Measurements from ENCODE around the gene TRMT44. TPM values are rescaled to one million over a fixed set of nuclear protein-coding genes. Genes with fewer than 3 reads are reported as not detected.

Gene TRMT44
- polyA plus RNA-seq, 3 donors, result 4.9 to 7.5 (median 6.6) TPM

- Histone ChIP-seq H3K4me3 (replicated peaks in 1 of 3; ENCODE audit: low read depth in 2 of 3, low read length in 3 of 3) (no peak overlapping the region), H3K27me3 (ENCODE audit: control insufficient read depth in 2 of 2, insufficient read depth in 2 of 2, low read length in 2 of 2) (no peaks in the 10 kb centered on the region), H3K4me1 (ENCODE audit: control insufficient read depth in 1 of 2, insufficient read depth in 2 of 2, low read length in 2 of 2) (no peaks in the 10 kb centered on the region), H2AFZ (ENCODE audit: insufficient read depth, low read depth, low read length, poor library complexity, severe bottlenecking) (no peak overlapping the region), H3K9ac (ENCODE audit: insufficient read depth, low read length, poor library complexity, severe bottlenecking) (no peak overlapping the region), H3K4me2 (replicated peaks; ENCODE audit: extremely low read depth, low read length, poor library complexity, severe bottlenecking) (no peak overlapping the region), H3K9me3 (replicated peaks in 1 of 2; ENCODE audit: control insufficient read depth in 1 of 2, insufficient read depth in 1 of 2, low read length in 2 of 2) (no peaks in the 10 kb centered on the region), H4K20me1 (ENCODE audit: insufficient read depth, low read length) (no peaks in the 10 kb centered on the region), H3K36me3 (replicated peaks in 1 of 2; ENCODE audit: control insufficient read depth in 1 of 2, insufficient read depth in 2 of 2, low read length in 2 of 2) (peaks cover 42 to 89% of the 10 kb centered on the region in 2 donors), H3K79me2 (ENCODE audit: insufficient read depth, low read length) (no peaks in the 10 kb centered on the region), H3K27ac (ENCODE audit: low read depth in 1 of 2, low read length in 2 of 2) (no peak overlapping the region)
- 97% methylated on average over 18 of the region's 18 CpGs for WGBS (ENCODE audit: insufficient coverage)
- no peak for TF ChIP-seq CTCF (IDR thresholded peaks at IDR 0.05)
- no peak overlapping the region for H3K27ac Mint-ChIP-seq
- H3K9me3 Mint-ChIP-seq, result peaks cover 0 to 2% (median 0%) of the 10 kb centered on the region in 7 donors
- H3K4me3 Mint-ChIP-seq, result no peak overlapping the region
- no peaks in the 10 kb centered on the region for H3K4me1 Mint-ChIP-seq
- peaks cover 59 to 75% of the 10 kb centered on the region in 2 donors for H3K36me3 Mint-ChIP-seq
- intact Hi-C loops (cut with micrococcal nuclease), result no loop called here
- peaks cover 0 to 4% (median 2%) of the 10 kb centered on the region in 3 donors for H3K27me3 Mint-ChIP-seq (ENCODE audit: low read depth in 3 of 3)
- no peak for DNase-seq
These were observed 26.4 kb downstream of the TRMT44 start for GRCh38 chr4:8467016-8467415.

- WGBS (ENCODE audit: insufficient coverage), result 52% methylated on average over 21 of the region's 21 CpGs
- Histone ChIP-seq H3K9ac (ENCODE audit: insufficient read depth, low read length, poor library complexity, severe bottlenecking) (no peak overlapping the region), H3K79me2 (ENCODE audit: insufficient read depth, low read length) (no peaks in the 10 kb centered on the region), H3K4me1 (ENCODE audit: control insufficient read depth in 1 of 2, insufficient read depth in 2 of 2, low read length in 2 of 2) (no peaks in the 10 kb centered on the region), H3K27ac (ENCODE audit: low read depth in 1 of 2, low read length in 2 of 2) (no peak overlapping the region), H4K20me1 (ENCODE audit: insufficient read depth, low read length) (no peaks in the 10 kb centered on the region), H3K36me3 (replicated peaks in 1 of 2; ENCODE audit: control insufficient read depth in 1 of 2, insufficient read depth in 2 of 2, low read length in 2 of 2) (peaks cover 42 to 76% of the 10 kb centered on the region in 2 donors), H3K4me3 (replicated peaks in 1 of 3; ENCODE audit: low read depth in 2 of 3, low read length in 3 of 3) (no peak overlapping the region), H2AFZ (ENCODE audit: insufficient read depth, low read depth, low read length, poor library complexity, severe bottlenecking) (no peak overlapping the region), H3K9me3 (replicated peaks in 1 of 2; ENCODE audit: control insufficient read depth in 1 of 2, insufficient read depth in 1 of 2, low read length in 2 of 2) (no peaks in the 10 kb centered on the region), H3K27me3 (ENCODE audit: control insufficient read depth in 2 of 2, insufficient read depth in 2 of 2, low read length in 2 of 2) (no peaks in the 10 kb centered on the region), H3K4me2 (replicated peaks; ENCODE audit: extremely low read depth, low read length, poor library complexity, severe bottlenecking) (no peak overlapping the region)
- peak; percentile 12 to 42 (median 34) for DNase-seq
- H3K9me3 Mint-ChIP-seq, result peaks cover 0 to 2% (median 0%) of the 10 kb centered on the region in 7 donors
- peak; percentile 87 for TF ChIP-seq CTCF (IDR thresholded peaks at IDR 0.05)
- H3K36me3 Mint-ChIP-seq, result peaks cover 49 to 69% of the 10 kb centered on the region in 2 donors
- H3K4me3 Mint-ChIP-seq, result no peak overlapping the region
- H3K4me1 Mint-ChIP-seq, result no peaks in the 10 kb centered on the region
- H3K27me3 Mint-ChIP-seq (ENCODE audit: low read depth in 3 of 3), result peaks cover 0 to 6% (median 2%) of the 10 kb centered on the region in 3 donors
- intact Hi-C loops (cut with micrococcal nuclease), result no loop called here
- H3K27ac Mint-ChIP-seq, result peak overlapping the region in 3 of 7 donors; percentile 35 to 75 (median 69)
These were observed 28.4 kb downstream of the TRMT44 start for GRCh38 chr4:8468746-8469535.

Measured in CD14-positive monocyte (primary cell).